AG10803 (cell line): ENCODE data around the gene FGF1.

Experiments
- DNase-seq: peaks from one replicate; pipeline ENCODE4 v3.0.0; 2010; ENCODE audit warnings: low read depth
- H3K4me3 ChIP-seq: 2 replicates; pipeline ENCODE4 v1.5.1; 2011; ENCODE audit warnings: mild to moderate bottlenecking, low read length, control low read depth
- TF ChIP-seq, protein P1 (sequence below): conservative IDR thresholded peaks from 2 replicates; pipeline ENCODE4 v1.5.1; 2011; ENCODE audit warnings: mild to moderate bottlenecking, low read length, control low read depth, inconsistent platforms

The FGF1 gene

DNA sequence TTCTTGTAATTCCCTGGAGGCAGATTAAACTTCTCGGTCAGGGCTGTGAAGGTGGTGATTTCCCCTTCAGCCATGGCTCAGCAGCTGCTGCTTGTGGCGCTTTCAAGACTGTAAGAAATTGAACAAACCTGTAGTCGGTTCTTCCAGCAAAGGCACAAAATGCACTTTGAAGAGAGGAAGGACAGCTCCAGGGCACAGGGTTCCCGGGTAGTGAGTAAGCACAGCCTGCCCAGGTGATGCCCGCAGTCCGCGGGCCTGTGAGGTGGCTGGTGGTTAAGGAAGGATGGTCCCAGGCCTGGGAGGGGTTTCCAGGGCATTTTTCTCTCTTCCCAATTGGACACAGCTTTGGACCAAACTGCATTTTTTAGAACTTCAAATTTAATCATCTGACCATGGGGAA is 71.8 kb downstream of the FGF1 start:
- TF ChIP-seq, protein P1, sequence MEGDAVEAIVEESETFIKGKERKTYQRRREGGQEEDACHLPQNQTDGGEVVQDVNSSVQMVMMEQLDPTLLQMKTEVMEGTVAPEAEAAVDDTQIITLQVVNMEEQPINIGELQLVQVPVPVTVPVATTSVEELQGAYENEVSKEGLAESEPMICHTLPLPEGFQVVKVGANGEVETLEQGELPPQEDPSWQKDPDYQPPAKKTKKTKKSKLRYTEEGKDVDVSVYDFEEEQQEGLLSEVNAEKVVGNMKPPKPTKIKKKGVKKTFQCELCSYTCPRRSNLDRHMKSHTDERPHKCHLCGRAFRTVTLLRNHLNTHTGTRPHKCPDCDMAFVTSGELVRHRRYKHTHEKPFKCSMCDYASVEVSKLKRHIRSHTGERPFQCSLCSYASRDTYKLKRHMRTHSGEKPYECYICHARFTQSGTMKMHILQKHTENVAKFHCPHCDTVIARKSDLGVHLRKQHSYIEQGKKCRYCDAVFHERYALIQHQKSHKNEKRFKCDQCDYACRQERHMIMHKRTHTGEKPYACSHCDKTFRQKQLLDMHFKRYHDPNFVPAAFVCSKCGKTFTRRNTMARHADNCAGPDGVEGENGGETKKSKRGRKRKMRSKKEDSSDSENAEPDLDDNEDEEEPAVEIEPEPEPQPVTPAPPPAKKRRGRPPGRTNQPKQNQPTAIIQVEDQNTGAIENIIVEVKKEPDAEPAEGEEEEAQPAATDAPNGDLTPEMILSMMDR: no peak
- H3K4me3 ChIP-seq: no peak overlapping the region
- DNase-seq: no peak

DNA sequence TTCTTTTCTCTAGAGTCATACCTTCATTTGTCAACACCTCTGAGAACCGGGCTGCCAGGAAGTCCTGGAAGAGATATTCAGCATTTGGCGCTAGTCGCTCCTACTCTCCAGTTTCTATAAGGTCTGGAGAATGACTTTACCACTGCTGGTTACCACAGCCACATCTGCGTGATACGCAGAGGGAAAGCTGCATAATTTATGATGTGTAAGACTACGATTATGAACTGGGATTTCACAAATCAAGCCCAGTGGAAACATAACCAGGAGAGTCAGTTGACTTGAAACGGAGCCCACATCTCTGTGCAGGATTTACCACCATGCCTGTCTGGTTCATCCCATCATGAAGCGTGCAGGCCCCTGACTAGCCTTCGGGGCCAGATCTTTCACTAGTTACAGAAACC is 72.6 kb downstream of the FGF1 start:
- peak; percentile 81 for DNase-seq
- TF ChIP-seq, protein P1: no peak
- H3K4me3 ChIP-seq: no peak overlapping the region

DNA sequence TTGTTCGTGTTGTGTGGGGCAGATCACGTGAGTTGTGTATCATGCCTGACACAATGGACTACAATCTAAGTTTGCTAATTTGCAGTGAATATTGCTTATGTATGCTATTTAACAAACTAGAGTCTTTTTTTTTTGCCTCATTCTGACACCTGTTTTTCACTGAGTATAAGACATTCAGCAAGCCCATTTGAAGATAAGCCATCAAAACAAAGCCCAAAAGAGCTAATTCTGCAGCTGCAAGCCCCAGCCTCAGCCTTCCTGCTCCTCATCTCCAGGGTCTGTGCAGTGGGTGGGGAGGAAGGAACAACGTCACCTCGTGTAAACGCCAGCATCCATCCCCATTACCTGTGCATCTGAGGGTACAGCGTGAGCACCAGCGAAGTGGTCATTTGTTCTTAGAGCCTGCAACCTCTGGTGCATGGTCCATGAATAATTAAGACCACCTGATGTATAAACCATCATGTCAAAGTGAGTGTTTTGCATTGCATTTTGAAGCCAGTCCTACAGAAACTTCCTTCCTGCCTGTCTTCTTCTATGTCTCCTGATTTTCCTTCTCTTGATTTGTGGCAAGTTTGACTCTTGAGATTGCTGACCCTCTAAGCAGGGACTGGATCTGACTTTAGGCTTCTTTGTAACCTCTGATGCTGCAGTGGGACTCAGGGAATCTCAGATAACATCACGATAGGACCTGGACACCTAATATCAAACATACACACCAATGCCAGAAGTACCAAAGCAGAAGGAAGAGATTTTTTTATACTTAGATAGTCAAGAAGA is 73.2 kb downstream of the FGF1 start:
- DNase-seq: no peak
- TF ChIP-seq, protein P1: no peak
- no peak overlapping the region for H3K4me3 ChIP-seq

DNA sequence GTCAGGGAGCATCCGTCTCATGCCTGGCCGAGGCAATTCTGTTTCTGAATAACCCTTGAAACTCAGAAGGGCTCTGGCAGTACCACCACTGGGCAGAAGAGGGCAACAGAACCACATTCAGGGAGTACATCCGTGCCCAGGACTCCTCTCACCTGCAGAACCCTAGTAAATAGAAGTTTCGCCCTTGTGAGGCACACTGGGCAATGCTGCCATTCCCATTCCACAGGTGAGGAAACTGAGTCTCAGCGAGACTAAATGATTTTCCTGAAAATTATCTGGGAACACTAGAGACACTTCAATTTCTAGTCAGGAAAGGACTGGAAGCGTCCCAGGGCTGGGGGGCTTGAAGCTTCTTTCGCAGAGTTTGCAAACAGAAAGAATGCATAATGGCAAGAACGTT is 74.7 kb downstream of the FGF1 start:
- TF ChIP-seq, protein P1: peak; percentile 100
- DNase-seq: peak; percentile 65
- no peak overlapping the region for H3K4me3 ChIP-seq

DNA sequence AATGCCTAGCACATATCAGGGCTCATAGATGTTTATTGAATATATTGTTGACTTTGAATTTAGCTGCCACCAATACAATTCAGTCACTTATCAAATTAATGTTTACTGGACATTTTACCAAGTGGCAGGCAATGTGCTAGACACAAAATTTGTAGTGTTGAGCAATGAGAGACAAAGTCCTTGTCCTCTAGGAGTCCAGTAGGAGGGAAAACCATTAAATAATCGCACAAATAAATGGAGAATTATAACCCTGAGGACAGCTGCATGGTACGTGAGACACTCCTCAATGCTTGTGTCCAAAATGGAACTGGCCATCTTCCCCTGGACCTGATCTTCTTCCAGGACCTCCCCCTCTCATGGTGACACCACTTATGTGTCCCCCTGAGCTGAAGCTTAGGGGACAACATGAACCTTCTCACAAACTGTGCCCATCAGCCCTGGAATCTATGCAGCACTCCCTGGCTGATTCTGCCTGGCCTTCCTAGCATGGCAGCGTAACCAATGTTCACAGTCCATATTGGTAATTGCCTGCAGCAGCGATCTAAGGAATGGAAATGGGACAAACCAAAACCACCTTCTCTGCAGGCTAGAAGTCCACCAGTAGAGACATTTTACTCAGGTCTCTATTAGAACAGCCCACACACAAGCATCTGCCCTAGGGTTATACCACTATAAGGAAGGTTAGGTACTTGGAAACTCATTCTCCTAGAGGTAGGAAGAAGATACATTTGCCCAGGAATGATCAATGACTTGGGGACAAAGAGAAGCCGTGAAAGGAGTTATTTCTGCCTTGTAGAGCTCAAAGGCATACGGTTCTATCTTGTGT is 75.5 kb downstream of the FGF1 start:
- TF ChIP-seq, protein P1: no peak
- H3K4me3 ChIP-seq: no peak overlapping the region
- no peak for DNase-seq

DNA sequence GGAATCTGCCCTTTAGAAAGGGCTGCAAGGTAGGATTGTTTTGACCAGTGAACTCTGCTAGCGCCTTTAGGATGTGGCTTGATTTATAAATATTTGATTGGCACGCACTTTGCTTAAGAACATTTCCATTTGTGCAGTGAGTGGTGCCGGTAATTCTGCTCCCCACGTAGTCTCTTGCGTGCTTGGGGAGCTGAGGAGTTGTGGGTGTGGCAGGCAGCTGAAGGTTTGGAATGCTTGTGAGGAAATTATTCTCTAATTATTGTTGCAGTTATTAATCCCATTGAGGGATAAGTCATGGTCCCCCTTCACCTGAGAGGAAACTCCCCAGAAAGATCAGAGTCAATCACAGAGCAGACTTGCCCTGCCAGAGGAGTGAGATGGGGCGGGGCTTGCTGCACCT is 76.7 kb downstream of the FGF1 start:
- DNase-seq: no peak
- no peak overlapping the region for H3K4me3 ChIP-seq
- TF ChIP-seq, protein P1: no peak
